Measurements from ENCODE around the gene DNAJB6. TPM values are rescaled to one million over a fixed set of nuclear protein-coding genes. Genes with fewer than 3 reads are reported as not detected.

DNAJB6 gene
- total RNA-seq, 4 donors from 2014 or later, result 63.5 to 125 (median 107) TPM

- H3K9me3 ChIP-seq, result no peaks in the 10 kb centered on the region
- H3K27ac ChIP-seq, result no peak overlapping the region
- H3K4me3 ChIP-seq, result no peak overlapping the region
- TF ChIP-seq CTCF (IDR thresholded peaks at IDR 0.05) (no peak), POLR2A (IDR thresholded peaks at IDR 0.05) (no peak)
- H3K27me3 ChIP-seq, result no peaks in the 10 kb centered on the region
- H3K4me1 ChIP-seq, result no peaks in the 10 kb centered on the region
- intact Hi-C loops (cut with DNase I; ENCODE audit: low total_unique reads), result no loop called here
- no peak for DNase-seq
- no peaks in the 10 kb centered on the region for H3K36me3 ChIP-seq
These were observed 37.0 kb upstream of the DNAJB6 start for GRCh38 chr7:157299613-157300368.

- Histone ChIP-seq H3K9me3 (no peaks in the 10 kb centered on the region), H3K27ac (no peak overlapping the region), H3K4me1 (no peaks in the 10 kb centered on the region), H3K27me3 (no peaks in the 10 kb centered on the region), H3K4me3 (no peak overlapping the region), H3K36me3 (no peaks in the 10 kb centered on the region)
- DNase-seq, result no peak
- intact Hi-C loops (cut with DNase I; ENCODE audit: low total_unique reads), result no loop called here
- no peak for TF ChIP-seq POLR2A (IDR thresholded peaks at IDR 0.05)
- TF ChIP-seq CTCF (IDR thresholded peaks at IDR 0.05), result no peak
These were observed 36.4 kb upstream of the DNAJB6 start for GRCh38 chr7:157300369-157300825.

GRCh38 chr7:157301610-157302120, 35.1 kb upstream of the DNAJB6 start:
- H3K9me3 ChIP-seq, result no peaks in the 10 kb centered on the region
- no peak overlapping the region for H3K4me3 ChIP-seq
- DNase-seq, result no peak
- no peak for TF ChIP-seq CTCF (IDR thresholded peaks at IDR 0.05)
- no peak for TF ChIP-seq POLR2A (IDR thresholded peaks at IDR 0.05)
- no peak overlapping the region for H3K27ac ChIP-seq
- H3K27me3 ChIP-seq, result no peaks in the 10 kb centered on the region
- H3K4me1 ChIP-seq, result no peaks in the 10 kb centered on the region
- intact Hi-C loops (cut with DNase I; ENCODE audit: low total_unique reads), result no loop called here
- H3K36me3 ChIP-seq, result no peaks in the 10 kb centered on the region

- Histone ChIP-seq H3K27ac (no peak overlapping the region), H3K9me3 (no peaks in the 10 kb centered on the region), H3K36me3 (no peaks in the 10 kb centered on the region), H3K27me3 (no peaks in the 10 kb centered on the region), H3K4me1 (no peaks in the 10 kb centered on the region), H3K4me3 (no peak overlapping the region)
- TF ChIP-seq CTCF (IDR thresholded peaks at IDR 0.05) (no peak), POLR2A (IDR thresholded peaks at IDR 0.05) (no peak)
- no peak for DNase-seq
- intact Hi-C loops (cut with DNase I; ENCODE audit: low total_unique reads), result no loop called here
These were observed 29.7 kb upstream of the DNAJB6 start for GRCh38 chr7:157306846-157307838.

Measured in uterus (tissue), 4 donors.